H1 (cell line): ENCODE data around the gene BIK.

Source experiments
- CTCF ChIP-seq, 3 experiments: IDR thresholded peaks; 1 replicate in 2 of 3; 2 replicates in 1 of 3; pipeline versions ENCODE4 v1.5.1 to v1.6.1; 2011; ENCODE audit warnings: low read length in 3 of 3, mild to moderate bottlenecking in 3 of 3, inconsistent platforms in 2 of 3, low read depth in 1 of 3, moderate library complexity in 1 of 3; ENCODE audit not compliant: insufficient read depth in 1 of 3; ENCODE audit errors: control extremely low read depth in 1 of 3
- EZH2 ChIP-seq: fragments of 200-600 bp; sonication (generic); IDR thresholded peaks from 2 replicates; pipeline ENCODE4 v1.7.1; 2012; ENCODE audit warnings: low read depth, mild to moderate bottlenecking, moderate library complexity, low read length, inconsistent platforms; ENCODE audit not compliant: severe bottlenecking

GRCh38 chr22:43118953-43119458 is 8.5 kb downstream of the BIK start:
- TF ChIP-seq CTCF (IDR thresholded peaks at IDR 0.05; ENCODE audit: control extremely low read depth in 1 of 3, insufficient read depth in 1 of 3, low read depth in 1 of 3, low read length in 3 of 3) (no peak), EZH2 (no peak)
